Stimulated activated CD8-positive, alpha-beta memory T cell treated with anti-CD3 and anti-CD28 coated beads, Interleukin-12 subunit alpha, Interleukin-12 subunit beta, amount 100 ng/mL, for 24 hours (primary cell): ENCODE data around the gene PPAN.

Experiments
- DNase-seq: peaks from one replicate; pipeline ENCODE4 v3.0.0-alpha.2; 2020; ENCODE audit errors: extremely low read depth

PPAN gene

GRCh38 chr19:10106100-10106936 is at the start of gene PPAN:
PPAN (plus strand) TSS chr19:10106362; CDS start chr19:10106395, 33 bp downstream.
- peak; percentile 88 for DNase-seq

GRCh38 chr19:10061717-10062310 is 44.3 kb upstream of the PPAN start:
- DNase-seq: no peak

- no peak for DNase-seq
Measured at GRCh38 chr19:10068205-10068604, 38.0 kb upstream of the PPAN start.

GRCh38 chr19:10069046-10069445 is 37.1 kb upstream of the PPAN start:
- no peak for DNase-seq

GRCh38 chr19:10070730-10071446 is 35.3 kb upstream of the PPAN start:
- no peak for DNase-seq

- DNase-seq: peak; percentile 26
Measured at GRCh38 chr19:10074153-10074552, 32.0 kb upstream of the PPAN start.

- DNase-seq: no peak
Measured at GRCh38 chr19:10076535-10076934, 29.6 kb upstream of the PPAN start.

- DNase-seq: no peak
Measured at GRCh38 chr19:10078329-10078728, 27.8 kb upstream of the PPAN start.

GRCh38 chr19:10079031-10079453 is 27.1 kb upstream of the PPAN start:
- DNase-seq: no peak

GRCh38 chr19:10083911-10084310 is 22.3 kb upstream of the PPAN start:
- no peak for DNase-seq

GRCh38 chr19:10084803-10085202 is 21.4 kb upstream of the PPAN start:
- no peak for DNase-seq

- peak; percentile 57 for DNase-seq
Measured at GRCh38 chr19:10085641-10086590, 20.2 kb upstream of the PPAN start, which contains the start of gene SHFL. SHFL (plus strand) TSS chr19:10086317; CDS start chr19:10086428, 111 bp downstream.

- no peak for DNase-seq
Measured at GRCh38 chr19:10086591-10087192, 19.5 kb upstream of the PPAN start.

GRCh38 chr19:10087296-10088061 is 18.7 kb upstream of the PPAN start:
- no peak for DNase-seq

- no peak for DNase-seq
Measured at GRCh38 chr19:10088949-10089554, 17.1 kb upstream of the PPAN start.

GRCh38 chr19:10089801-10090375 is 16.3 kb upstream of the PPAN start:
- no peak for DNase-seq

- DNase-seq: no peak
Measured at GRCh38 chr19:10091370-10091687, 14.8 kb upstream of the PPAN start.

GRCh38 chr19:10091895-10092641 is 14.1 kb upstream of the PPAN start:
- no peak for DNase-seq
